Mesendoderm (in vitro differentiated cells): ENCODE data around the gene ABCC1.

Experiments
- DNase-seq: peaks from one replicate; pipeline ENCODE4 v3.0.0; 2013
- H2AK5ac ChIP-seq: 2 replicates; pipeline ENCODE4 v1.6.1; 2013; ENCODE audit warnings: low read length, inconsistent platforms
- H2BK120ac ChIP-seq: 2 replicates; pipeline ENCODE4 v1.6.1; 2013; ENCODE audit warnings: low read depth, mild to moderate bottlenecking, low read length, moderate library complexity, mixed read lengths
- H2BK15ac ChIP-seq: replicated peaks from 2 replicates; pipeline ENCODE4 v1.6.1; 2013; ENCODE audit warnings: low read depth, mild to moderate bottlenecking, moderate library complexity
- H2BK5ac ChIP-seq: 2 replicates; pipeline ENCODE4 v1.6.1; 2013; ENCODE audit warnings: low read length, inconsistent platforms
- H3K18ac ChIP-seq: 2 replicates; pipeline ENCODE4 v1.6.1; 2013; ENCODE audit warnings: mild to moderate bottlenecking, low read length, mixed read lengths
- H3K23ac ChIP-seq: one replicate; pipeline ENCODE4 v1.6.1; 2013; ENCODE audit warnings: low read length
- H3K27ac ChIP-seq: 2 replicates; pipeline ENCODE4 v1.5.1; 2013; ENCODE audit warnings: low read depth, mild to moderate bottlenecking, inconsistent platforms, low read length, moderate library complexity
- H3K27me3 ChIP-seq: 2 replicates; pipeline ENCODE4 v1.6.1; 2013; ENCODE audit warnings: low read length, control low read depth, mild to moderate bottlenecking, inconsistent platforms; ENCODE audit not compliant: insufficient read depth, poor library complexity
- H3K36me3 ChIP-seq: 2 replicates; pipeline ENCODE4 v1.6.1; 2013; ENCODE audit warnings: low read length, inconsistent platforms; ENCODE audit not compliant: control insufficient read depth, insufficient read depth
- H3K4ac ChIP-seq: one replicate; pipeline ENCODE4 v1.6.1; 2013; ENCODE audit warnings: low read depth, mild to moderate bottlenecking, low read length, moderate library complexity
- H3K4me1 ChIP-seq: 2 replicates; pipeline ENCODE4 v1.6.1; 2013; ENCODE audit warnings: low read depth, low read length, inconsistent platforms; ENCODE audit not compliant: control insufficient read depth
- H3K4me2 ChIP-seq: 2 replicates; pipeline ENCODE4 v1.6.1; 2013; ENCODE audit warnings: low read length
- H3K4me3 ChIP-seq: 2 replicates; pipeline ENCODE4 v1.5.1; 2013; ENCODE audit warnings: mild to moderate bottlenecking, low read length
- H3K56ac ChIP-seq: one replicate; pipeline ENCODE4 v1.6.1; 2013; ENCODE audit warnings: low read length
- H3K79me1 ChIP-seq: 2 replicates; pipeline ENCODE4 v1.6.1; 2013; ENCODE audit warnings: low read length, inconsistent platforms
- H3K79me2 ChIP-seq: 2 replicates; pipeline ENCODE4 v1.6.1; 2013; ENCODE audit warnings: mild to moderate bottlenecking, low read length; ENCODE audit not compliant: control insufficient read depth, insufficient read depth
- H3K9ac ChIP-seq: 2 replicates; pipeline ENCODE4 v1.6.1; 2013; ENCODE audit warnings: low read length, inconsistent platforms
- H4K5ac ChIP-seq: one replicate; pipeline ENCODE4 v1.6.1; 2013; ENCODE audit warnings: low read length
- H4K8ac ChIP-seq: one replicate; pipeline ENCODE4 v1.6.1; 2013; ENCODE audit warnings: low read depth, mild to moderate bottlenecking, control low read depth, low read length, moderate library complexity
- WGBS: extraction: QIAGEN DNeasy Blood & Tissue Kit; methylation state at CpG from one replicate; pipeline ENCODE4 v1.1.7; 2013; ENCODE audit warnings: low lambda C conversion rate, missing lambda C conversion rate; ENCODE audit not compliant: insufficient coverage; ENCODE audit errors: extremely low coverage; 5-methylcytosine and 5-hydroxymethylcytosine counted together

The ABCC1 gene

GRCh38 chr16:16096121-16096857 lies 146.9 kb downstream of the ABCC1 start:
- no peaks in the 10 kb centered on the region for H3K79me2 ChIP-seq
- DNase-seq = peak; percentile 25
- no peaks in the 10 kb centered on the region for H3K4me1 ChIP-seq
- WGBS = no CpG with 5 or more reads among the region's 14 CpGs
- H2BK120ac ChIP-seq = no peak overlapping the region
- no peaks in the 10 kb centered on the region for H3K79me1 ChIP-seq
- no peaks in the 10 kb centered on the region for H3K27me3 ChIP-seq
- H4K5ac ChIP-seq = no peak overlapping the region
- H3K23ac ChIP-seq = no peak overlapping the region
- H3K27ac ChIP-seq = no peak overlapping the region
- H3K18ac ChIP-seq = no peak overlapping the region
- H2AK5ac ChIP-seq = no peak overlapping the region
- no peak overlapping the region for H4K8ac ChIP-seq
- H3K9ac ChIP-seq = no peak overlapping the region
- no peak overlapping the region for H2BK15ac ChIP-seq
- H3K4ac ChIP-seq = no peak overlapping the region
- no peak overlapping the region for H2BK5ac ChIP-seq
- H3K36me3 ChIP-seq = peaks cover 2% of the 10 kb centered on the region
- no peak overlapping the region for H3K4me2 ChIP-seq
- no peak overlapping the region for H3K4me3 ChIP-seq
- H3K56ac ChIP-seq = no peak overlapping the region

DNA sequence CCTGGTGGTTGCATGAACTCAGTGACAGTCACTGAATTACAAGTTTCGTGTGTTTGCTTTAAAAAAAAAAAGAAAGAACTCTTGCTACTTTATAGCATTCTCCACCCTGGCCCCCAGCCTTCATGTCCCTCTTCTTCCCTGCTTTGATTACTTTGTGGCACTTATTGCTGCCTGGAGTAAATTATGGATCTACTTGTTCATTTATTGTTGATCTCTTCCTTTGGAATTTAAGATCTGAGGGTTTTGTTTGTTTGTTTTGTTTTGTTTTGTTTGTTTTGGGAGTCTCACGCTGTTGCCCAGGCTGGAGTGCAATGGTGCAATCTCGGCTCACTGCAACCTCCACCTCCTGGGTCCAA lies 147.4 kb downstream of the ABCC1 start:
- H2AK5ac ChIP-seq = no peak overlapping the region
- H3K4ac ChIP-seq = no peak overlapping the region
- no peak overlapping the region for H3K56ac ChIP-seq
- no peak overlapping the region for H2BK5ac ChIP-seq
- H3K4me3 ChIP-seq = no peak overlapping the region
- H3K9ac ChIP-seq = no peak overlapping the region
- no peak overlapping the region for H4K5ac ChIP-seq
- no peak overlapping the region for H3K27ac ChIP-seq
- no peak overlapping the region for H2BK120ac ChIP-seq
- no peaks in the 10 kb centered on the region for H3K79me1 ChIP-seq
- H2BK15ac ChIP-seq = no peak overlapping the region
- no peaks in the 10 kb centered on the region for H3K27me3 ChIP-seq
- no peak overlapping the region for H4K8ac ChIP-seq
- H3K4me1 ChIP-seq = no peaks in the 10 kb centered on the region
- DNase-seq = no peak
- H3K18ac ChIP-seq = no peak overlapping the region
- no peaks in the 10 kb centered on the region for H3K79me2 ChIP-seq
- peaks cover 2% of the 10 kb centered on the region for H3K36me3 ChIP-seq
- no peak overlapping the region for H3K4me2 ChIP-seq
- no peak overlapping the region for H3K23ac ChIP-seq
- no CpG with 5 or more reads among the region's 3 CpGs for WGBS

DNA sequence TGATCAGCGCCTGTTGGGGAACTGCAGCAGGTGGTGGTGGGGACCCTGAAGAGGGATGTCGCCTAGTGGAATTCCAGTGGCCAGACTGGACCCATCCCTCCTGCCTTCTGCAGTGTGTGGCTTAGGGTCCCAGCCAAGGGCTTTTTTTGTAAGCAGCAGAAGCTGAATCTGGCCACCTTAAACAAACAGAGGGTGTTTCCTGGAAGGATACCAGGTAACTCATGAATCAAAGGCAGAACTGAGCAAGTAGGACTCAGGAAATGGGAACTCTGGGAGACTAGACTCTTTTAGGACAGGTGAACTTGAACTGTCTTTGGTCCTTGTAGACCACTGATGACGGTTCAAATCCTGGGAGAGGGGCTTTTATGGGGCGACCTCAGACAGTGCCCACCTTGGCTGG lies 149.9 kb downstream of the ABCC1 start:
- no CpG with 5 or more reads among the region's 4 CpGs for WGBS

GRCh38 chr16:16100631-16101030 lies 151.2 kb downstream of the ABCC1 start:
- Histone ChIP-seq H3K9ac (no peak overlapping the region), H4K5ac (no peak overlapping the region), H2BK5ac (no peak overlapping the region), H3K27me3 (no peaks in the 10 kb centered on the region), H3K4me3 (no peak overlapping the region), H2AK5ac (no peak overlapping the region), H3K79me1 (no peaks in the 10 kb centered on the region), H2BK120ac (no peak overlapping the region), H4K8ac (no peak overlapping the region), H3K79me2 (no peaks in the 10 kb centered on the region), H3K4ac (no peak overlapping the region), H3K4me2 (no peak overlapping the region), H3K36me3 (peaks cover 6% of the 10 kb centered on the region), H3K56ac (no peak overlapping the region), H3K23ac (no peak overlapping the region), H3K27ac (no peak overlapping the region), H3K4me1 (no peaks in the 10 kb centered on the region), H3K18ac (no peak overlapping the region), H2BK15ac (no peak overlapping the region)
- WGBS = no CpG with 5 or more reads among the region's 8 CpGs
- DNase-seq = no peak

More for the DNA sequence above, 149.9 kb downstream of the ABCC1 start:
- Histone ChIP-seq H3K4ac (no peak overlapping the region), H3K23ac (no peak overlapping the region), H3K27ac (no peak overlapping the region), H3K36me3 (peaks cover 6% of the 10 kb centered on the region), H4K5ac (no peak overlapping the region), H2AK5ac (no peak overlapping the region), H3K79me1 (no peaks in the 10 kb centered on the region), H2BK5ac (no peak overlapping the region), H2BK120ac (no peak overlapping the region), H4K8ac (no peak overlapping the region), H2BK15ac (no peak overlapping the region), H3K4me2 (no peak overlapping the region), H3K9ac (no peak overlapping the region), H3K79me2 (no peaks in the 10 kb centered on the region), H3K18ac (no peak overlapping the region), H3K4me3 (no peak overlapping the region), H3K56ac (no peak overlapping the region), H3K27me3 (no peaks in the 10 kb centered on the region), H3K4me1 (no peaks in the 10 kb centered on the region)
- no peak for DNase-seq

DNA sequence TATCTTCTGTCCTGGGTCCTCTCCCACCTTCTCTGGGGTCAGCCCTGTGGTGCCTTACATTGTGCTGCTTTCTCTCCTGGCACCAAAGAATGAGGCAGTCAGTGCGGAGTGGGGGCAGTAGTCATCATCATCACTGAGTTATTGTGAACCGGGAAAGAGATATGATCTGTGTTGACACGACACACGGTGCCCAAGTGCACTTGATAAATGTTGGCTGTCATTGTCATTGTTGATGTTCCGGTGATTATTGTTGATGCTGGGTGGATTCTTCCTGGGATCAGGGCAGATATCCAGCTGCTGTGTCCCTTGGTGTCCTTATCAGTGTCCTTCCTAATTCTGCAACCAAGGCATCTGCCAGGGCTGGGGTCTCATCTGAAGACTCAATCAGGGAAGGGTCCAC lies 152.2 kb downstream of the ABCC1 start:
- no peak overlapping the region for H2BK15ac ChIP-seq
- no peak overlapping the region for H4K5ac ChIP-seq
- no peak overlapping the region for H3K9ac ChIP-seq
- no peak overlapping the region for H3K23ac ChIP-seq
- no peak overlapping the region for H2AK5ac ChIP-seq
- peaks cover 8% of the 10 kb centered on the region for H3K36me3 ChIP-seq
- no peaks in the 10 kb centered on the region for H3K79me2 ChIP-seq
- no peak overlapping the region for H3K4me3 ChIP-seq
- WGBS = no CpG with 5 or more reads among the region's 5 CpGs
- H3K4ac ChIP-seq = no peak overlapping the region
- no peak overlapping the region for H3K27ac ChIP-seq
- H2BK120ac ChIP-seq = no peak overlapping the region
- no peak overlapping the region for H3K18ac ChIP-seq
- no peak overlapping the region for H3K4me2 ChIP-seq
- no peaks in the 10 kb centered on the region for H3K27me3 ChIP-seq
- H3K56ac ChIP-seq = no peak overlapping the region
- no peak overlapping the region for H4K8ac ChIP-seq
- no peaks in the 10 kb centered on the region for H3K4me1 ChIP-seq
- DNase-seq = no peak
- no peak overlapping the region for H2BK5ac ChIP-seq
- H3K79me1 ChIP-seq = no peaks in the 10 kb centered on the region

- Histone ChIP-seq H3K4me3 (no peak overlapping the region), H3K9ac (no peak overlapping the region), H4K5ac (no peak overlapping the region), H4K8ac (no peak overlapping the region), H2BK120ac (no peak overlapping the region), H3K36me3 (peaks cover 8% of the 10 kb centered on the region), H2AK5ac (no peak overlapping the region), H3K18ac (no peak overlapping the region), H3K27me3 (no peaks in the 10 kb centered on the region), H3K79me1 (no peaks in the 10 kb centered on the region), H3K27ac (no peak overlapping the region), H2BK15ac (no peak overlapping the region), H3K4me2 (no peak overlapping the region), H3K4me1 (no peaks in the 10 kb centered on the region), H3K56ac (no peak overlapping the region), H2BK5ac (no peak overlapping the region), H3K79me2 (no peaks in the 10 kb centered on the region), H3K23ac (no peak overlapping the region), H3K4ac (no peak overlapping the region)
- no peak for DNase-seq
- WGBS = no CpG with 5 or more reads among the region's 4 CpGs
These were observed 153.3 kb downstream of the ABCC1 start for GRCh38 chr16:16102738-16103137.
